ENCODE measurements around the gene A3GALT2.

The A3GALT2 gene

DNA sequence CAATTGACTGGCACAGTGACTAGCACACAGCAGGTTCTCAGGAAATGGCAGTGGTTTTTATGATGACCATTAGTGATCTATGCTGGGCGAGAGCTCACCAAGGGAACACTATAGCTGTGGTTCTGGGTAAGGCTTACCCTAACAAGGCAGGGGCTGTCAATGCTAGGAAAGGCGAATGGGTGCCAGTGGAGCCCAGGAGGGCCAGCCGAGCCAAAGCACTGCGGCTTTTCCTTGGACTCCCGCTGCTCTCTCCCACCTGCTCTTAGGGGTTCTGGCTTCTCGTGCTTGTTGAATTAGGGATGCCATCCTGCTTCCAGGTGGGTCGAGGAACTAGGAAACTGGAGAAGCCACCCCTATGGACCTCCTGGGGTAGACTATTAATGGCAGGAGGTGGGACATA, 10.0 kb upstream of the A3GALT2 start:
- no peak for DNase-seq

- DNase-seq = no peak
These were observed 9.5 kb upstream of the A3GALT2 start for GRCh38 chr1:33330361-33330890.

DNA sequence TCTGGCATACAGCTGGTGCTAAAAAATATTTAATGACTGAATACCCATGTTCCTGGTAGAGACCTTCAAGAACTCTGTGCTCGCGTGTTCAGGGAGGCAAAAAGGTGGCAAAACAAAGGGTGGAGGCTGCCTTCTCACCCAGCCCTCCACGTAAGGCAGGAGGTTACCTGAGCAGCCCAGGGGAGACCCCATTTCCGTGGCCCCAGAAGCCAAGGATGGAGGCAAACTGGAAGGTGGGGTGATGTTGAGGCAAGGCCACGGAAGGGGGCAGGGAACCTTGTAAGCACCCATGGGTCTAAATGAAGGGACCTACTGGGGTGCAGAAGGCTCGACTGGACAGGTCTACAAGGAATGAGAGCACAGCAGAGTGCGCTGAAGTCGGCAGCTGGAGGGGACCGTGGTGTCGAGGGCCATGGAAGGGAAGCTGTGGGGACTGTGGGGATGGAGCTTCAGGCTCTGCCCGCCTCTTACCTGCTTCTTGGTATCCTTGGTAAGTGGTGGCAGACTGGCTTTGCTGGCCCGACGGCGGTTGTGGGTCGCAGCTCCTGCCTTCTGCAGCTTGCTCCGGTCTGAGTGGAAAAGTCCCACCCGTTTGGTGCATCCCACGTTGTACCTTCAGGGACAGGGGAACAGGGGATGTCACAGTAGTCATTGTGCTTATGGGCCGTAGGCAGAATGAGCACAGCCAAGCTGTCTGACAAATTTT, 8.9 kb upstream of the A3GALT2 start:
- no peak for DNase-seq

GRCh38 chr1:33328817-33329216, 7.9 kb upstream of the A3GALT2 start:
- no peak for DNase-seq

GRCh38 chr1:33327587-33328325, 6.9 kb upstream of the A3GALT2 start:
- DNase-seq = no peak

DNA sequence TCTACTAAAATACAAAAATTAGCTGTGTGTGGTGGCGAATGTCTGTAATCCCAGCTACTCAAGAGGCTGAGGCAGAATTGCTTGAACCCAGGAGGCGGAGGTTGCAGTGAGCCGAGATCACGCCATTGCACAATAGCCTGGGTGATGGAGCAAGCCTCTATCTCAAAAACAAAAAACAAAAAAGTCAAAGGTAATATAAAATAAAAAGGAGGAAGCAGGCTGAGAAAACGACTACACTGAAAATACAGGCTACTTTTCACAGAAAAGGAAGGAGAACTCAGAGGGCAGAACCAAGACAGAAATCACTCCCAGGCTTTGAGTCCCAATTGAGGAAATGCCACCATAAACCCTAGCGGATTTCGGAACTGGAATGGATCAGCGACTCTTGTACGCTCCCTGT, 5.9 kb upstream of the A3GALT2 start:
- no peak for DNase-seq

DNA sequence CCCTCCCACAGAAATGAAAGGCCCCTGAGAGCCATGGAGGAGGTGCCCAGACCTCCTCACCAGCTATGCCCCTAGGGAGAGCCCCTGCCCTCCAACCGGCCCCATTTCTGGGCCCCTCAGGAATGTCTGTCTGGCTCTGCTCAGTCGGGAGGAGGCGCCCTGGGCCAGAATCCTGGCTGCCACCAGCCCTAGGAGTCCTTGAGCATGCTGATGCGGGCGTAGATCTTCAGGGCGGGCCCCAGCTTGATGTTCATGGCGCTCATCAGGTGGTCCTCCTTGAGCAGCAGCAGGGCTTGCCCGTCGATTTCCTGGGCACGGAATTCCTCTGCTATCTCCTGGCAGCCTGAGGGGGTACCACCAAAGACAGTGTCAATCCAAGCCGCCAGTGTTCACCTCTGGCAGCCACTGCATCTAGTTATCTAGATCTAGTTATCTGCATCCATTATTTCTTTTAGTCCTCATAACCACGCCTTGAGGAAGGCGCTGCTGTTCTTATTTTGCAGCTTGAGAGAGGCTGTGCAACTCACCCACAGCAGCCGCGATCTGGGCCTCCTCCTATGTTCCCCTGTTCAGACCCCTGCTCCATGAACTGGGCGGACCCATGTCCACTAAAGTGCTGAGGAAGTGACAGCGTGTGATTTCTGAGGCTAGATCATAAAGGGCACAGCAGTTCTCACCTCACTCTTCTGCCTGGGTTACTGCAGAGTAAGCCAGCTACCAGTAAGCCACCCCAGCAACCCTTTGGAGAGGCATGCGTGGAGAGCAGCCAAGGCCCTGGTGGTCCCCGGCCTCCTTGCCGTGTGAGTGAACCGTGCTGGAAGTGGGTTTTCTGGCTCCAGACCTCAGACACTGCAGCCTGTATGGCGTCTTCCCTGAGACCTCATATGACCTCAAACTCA, 4.0 kb upstream of the A3GALT2 start:
- DNase-seq = no peak

DNA sequence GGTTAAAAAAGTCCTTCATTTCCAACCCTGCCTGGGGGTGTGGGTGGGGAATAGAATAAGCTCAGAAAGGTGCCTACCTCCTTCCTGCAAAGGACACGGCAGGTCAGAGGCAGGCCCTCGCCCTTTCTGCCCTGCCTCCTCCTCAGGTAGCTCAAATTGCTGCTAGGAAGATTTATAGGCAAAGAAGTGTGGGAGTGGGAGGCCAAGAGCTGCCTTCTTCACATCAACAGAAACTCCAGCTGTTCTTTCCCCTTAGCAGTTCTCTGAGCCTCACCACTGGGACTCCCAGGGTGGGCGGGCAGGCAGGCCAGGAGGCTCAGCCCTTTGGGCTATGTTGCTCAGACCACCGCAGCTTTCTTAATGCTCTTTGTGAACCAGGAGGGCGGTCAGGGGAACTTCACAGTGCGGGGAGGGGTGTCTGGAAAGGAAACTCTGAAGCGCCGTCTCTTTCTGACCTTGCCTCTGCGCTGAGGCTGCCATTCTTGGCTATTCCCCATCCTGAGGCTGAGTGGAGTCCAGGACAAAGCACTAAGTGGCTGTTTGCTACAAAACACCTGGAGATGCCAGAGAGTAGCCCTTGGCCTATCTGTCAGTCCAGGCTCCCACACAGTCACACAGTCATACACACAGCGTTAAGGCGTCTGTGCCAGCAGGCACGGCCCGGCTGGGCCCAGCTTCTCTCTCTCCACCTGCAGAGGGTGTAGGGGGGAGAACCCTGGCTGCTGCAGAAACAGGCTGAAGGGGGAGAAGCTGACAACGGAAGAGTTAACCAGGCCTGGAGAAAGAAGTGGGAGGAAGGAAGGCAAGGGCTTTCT, 3.0 kb upstream of the A3GALT2 start:
- DNase-seq = no peak

GRCh38 chr1:33322870-33323585, 2.1 kb upstream of the A3GALT2 start:
- no peak for DNase-seq

DNA sequence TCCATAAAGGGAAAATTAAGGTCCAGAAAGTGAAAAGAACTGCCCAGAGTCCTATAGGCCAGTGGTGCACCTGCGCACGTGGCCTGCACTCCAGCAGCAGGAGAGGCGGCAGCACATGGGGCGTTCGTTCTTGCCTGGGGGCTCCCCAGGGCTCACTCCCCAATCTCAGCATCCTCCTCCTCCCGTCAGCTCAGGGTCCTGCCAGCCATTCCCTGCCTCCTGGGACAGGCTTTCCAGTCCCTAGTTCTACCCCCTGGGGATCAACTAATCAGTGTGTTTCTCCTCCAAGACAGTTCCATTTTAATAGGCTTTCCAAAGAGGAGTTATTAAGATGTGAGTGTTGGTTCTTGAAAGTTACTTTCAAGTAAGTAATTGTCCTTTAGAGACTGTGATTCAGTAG, 1.2 kb upstream of the A3GALT2 start:
- no peak for DNase-seq

DNA sequence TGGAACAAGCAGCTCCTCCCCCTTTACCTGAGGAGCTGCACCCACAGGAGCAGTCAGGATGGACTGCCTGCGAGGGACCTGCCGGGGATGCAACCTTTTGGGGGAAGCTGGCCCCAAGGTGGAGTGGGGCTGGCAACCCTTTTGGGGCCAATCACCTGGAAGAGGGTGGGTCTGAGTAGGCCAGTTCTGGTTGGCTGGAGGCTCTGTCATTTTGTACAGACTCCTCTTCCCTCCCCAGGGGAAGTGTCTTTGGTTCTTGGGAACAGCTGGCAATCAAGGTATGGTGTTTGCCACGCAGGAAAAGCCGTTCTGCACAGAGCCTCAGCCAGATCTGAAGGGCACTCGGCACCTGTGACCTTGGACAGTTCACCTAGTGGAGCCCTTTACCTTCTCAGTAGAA, 280 bp upstream of the A3GALT2 start:
- DNase-seq = no peak

DNA sequence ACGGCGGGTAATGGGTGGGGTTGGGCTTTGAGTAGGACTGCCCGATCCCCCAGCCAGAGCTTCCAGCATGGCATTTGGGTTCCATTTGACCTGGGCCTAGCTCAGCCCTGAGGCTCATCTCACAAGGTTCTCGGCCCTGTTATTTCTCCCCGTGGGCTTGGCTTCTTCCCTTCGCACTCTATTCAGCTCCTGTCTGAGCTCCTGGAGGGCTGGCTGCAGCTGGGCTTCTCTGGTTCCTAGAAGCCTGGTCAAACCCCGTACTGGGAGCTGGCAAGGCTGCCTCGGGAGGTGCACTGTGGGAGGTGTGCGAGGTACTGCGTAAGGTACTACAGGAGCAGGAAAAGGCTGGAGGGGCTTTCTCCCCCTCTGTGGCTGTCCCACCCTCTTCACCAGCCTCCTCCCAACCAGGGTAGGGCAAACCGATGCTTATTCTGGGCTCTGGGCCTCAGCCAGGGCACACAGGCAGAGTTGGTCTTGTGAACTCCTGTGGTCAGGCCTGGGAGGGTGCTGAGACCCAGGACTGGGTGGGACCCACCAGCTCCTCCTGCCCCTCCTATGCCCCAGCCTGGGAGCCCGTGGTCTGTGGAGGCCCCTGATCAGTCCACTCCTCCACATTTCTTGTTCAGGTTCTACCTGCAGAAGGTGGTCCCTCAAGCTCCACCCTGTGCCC, 814 bp downstream of the A3GALT2 start:
- no peak for DNase-seq

GRCh38 chr1:33319186-33319948, 1.5 kb downstream of the A3GALT2 start:
- DNase-seq = no peak

DNA sequence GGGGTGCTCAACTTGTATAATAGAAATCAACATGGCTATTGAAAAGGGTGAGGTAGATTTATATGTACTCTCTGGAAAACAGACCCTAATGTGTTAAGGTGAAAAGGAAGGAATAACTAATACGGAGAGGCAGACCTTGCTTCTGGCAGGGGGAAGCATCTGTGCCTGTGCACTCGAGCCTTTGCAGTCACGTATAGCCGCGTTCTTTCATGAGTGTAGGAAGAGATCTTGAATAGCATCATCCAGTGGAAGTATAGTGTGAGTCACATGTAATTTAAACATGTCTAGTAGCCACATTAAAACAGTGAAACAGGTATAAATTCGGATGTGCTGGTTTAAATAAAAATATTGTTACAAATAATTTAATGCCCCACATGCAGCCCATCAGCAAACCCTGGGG, 3.0 kb downstream of the A3GALT2 start:
- DNase-seq = no peak

DNA sequence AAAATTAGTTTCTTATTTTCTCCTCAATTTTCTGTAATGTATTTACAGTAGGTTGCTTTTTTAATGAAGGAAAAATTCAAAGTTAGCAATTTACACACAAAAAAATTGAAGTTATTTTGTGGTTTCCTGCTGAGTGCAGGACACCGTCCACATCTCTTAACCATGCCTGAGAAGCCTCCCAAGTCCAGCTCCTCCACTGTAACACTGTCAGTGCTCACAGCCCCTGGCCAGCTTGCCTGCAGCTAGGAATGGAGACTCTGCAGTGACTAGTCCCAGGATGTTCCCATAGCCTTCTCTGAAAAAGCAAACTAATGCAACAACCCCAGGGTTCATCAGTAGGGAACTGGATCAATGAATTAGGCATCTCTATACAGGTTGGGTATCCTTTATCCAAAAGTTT, 3.5 kb downstream of the A3GALT2 start:
- no peak for DNase-seq

- DNase-seq = no peak
These were observed 4.3 kb downstream of the A3GALT2 start for GRCh38 chr1:33316601-33317000.

DNA sequence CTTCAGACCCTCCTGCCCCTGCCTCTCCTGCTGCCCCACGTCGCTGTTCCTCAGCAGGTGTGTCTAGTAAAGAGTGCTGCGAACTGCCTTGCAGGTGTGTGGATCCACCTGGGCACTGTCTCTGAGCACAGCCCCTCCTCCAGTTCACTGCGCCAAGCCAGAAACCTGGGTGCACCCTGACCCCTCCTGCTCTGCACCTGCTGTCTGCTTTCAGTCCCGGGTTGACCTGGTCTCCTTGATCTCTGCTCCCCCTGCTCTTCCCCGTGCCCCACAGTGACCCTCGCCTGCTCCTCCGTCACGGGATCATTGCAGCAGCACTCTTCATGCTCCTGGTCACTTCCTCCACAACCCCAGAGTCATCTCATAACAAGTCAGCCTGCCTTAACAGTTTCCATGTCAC, 6.5 kb downstream of the A3GALT2 start:
- DNase-seq = no peak

GRCh38 chr1:33312413-33312749, 8.5 kb downstream of the A3GALT2 start:
- DNase-seq = no peak

DNA sequence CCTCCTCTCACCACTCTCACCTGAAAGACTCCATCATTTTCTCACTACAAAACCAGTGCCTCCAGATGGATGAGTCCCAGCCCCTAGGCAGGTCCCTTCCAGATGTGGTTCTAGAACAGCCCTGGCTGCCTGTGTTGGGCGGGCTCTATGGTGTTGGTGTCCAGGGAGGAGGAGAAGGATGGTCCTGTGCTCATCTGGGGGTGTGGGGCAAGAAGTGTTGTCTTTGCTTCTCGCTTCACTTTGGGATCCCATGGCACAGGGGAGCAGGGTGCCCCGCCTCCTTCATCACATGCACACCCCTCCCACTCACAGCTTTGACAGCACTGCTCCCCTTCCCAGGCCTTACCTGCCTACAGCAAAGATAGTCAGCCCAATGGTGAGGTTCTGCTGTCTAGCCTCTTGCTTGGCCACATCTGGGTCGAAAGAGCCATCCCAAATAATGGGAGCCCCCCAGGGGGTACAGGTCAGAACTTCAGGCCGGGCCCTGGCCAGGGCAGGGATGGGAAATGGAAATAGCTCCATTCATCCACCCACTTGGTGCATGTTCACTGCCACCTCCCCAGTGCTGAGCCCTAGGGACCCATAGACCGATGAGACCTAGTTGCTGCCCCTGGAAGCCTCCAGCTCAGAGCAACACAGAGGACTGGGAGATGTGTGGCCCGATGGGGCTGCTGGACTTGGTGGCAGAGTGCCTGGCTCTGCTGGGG, 9.0 kb downstream of the A3GALT2 start:
- DNase-seq = no peak

DNA sequence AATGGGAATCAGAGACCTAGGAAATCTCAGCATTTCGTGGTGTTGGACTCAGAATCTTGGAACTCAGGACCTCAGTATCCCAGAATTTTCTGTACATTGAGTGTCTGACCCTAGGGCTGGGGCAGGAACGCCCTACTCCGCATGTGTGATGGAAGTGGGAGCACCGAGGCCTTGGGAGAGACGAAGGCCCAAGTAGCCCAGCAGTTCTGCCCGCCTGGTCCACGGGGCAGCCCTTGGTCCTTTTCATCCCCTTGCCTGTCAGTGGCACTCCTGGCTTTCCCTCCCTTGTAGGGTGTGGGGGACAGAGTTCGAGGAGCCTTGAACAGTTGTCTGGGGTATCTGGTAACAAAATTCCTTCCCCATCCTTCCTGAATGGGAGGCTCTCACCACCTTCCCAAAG, 10.2 kb downstream of the A3GALT2 start:
- no peak for DNase-seq
